Measurements from ENCODE around the gene CTNNA2.

The CTNNA2 gene

DNA sequence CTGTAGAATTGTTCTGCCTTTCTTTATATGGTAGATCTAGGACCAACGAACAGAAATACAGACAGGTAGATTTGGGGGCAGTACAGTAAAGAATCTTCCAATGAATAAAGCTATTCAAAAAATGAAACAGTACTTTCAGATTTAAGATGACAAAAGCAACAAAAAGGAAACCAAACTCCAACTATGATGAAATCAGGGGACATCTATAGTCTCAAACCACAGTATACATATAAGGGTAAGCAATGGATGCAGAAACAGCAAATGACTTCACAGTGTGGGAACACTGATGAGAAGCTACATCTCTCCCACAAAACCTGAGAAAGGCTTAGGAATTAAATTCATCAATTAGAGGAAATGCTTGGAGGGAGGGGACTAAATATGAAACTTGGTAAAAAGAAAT is 202.5 kb downstream of the CTNNA2 start:
- no peak for DNase-seq

- DNase-seq = no peak
Measured at GRCh38 chr2:79716266-79716665, 203.4 kb downstream of the CTNNA2 start.

- no peak for DNase-seq
Measured at GRCh38 chr2:79717364-79718007, 204.6 kb downstream of the CTNNA2 start.

GRCh38 chr2:79721061-79721460 is 208.2 kb downstream of the CTNNA2 start:
- DNase-seq = no peak

GRCh38 chr2:79721966-79722365 is 209.1 kb downstream of the CTNNA2 start:
- no peak for DNase-seq

- DNase-seq = no peak
Measured at GRCh38 chr2:79723830-79724229, 211.0 kb downstream of the CTNNA2 start.

DNA sequence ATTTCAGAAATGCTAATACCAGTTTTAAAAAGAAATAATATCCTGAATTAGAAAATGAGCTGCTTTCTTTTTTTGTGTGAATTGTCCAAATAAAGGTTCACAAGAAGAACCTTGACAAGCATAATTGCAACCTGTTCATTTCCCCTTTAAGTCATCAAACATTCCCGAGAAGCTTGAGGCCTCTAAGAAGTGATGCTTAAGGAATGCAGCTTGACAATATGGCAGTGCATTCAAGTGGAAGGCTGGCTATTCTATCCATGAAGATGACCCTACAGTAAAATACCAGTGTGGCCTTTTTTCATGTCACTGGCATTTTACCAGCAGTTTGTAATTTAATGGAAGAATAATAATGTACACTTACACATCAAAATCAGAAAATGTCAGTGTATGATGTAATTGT is 216.7 kb downstream of the CTNNA2 start:
- no peak for DNase-seq

DNA sequence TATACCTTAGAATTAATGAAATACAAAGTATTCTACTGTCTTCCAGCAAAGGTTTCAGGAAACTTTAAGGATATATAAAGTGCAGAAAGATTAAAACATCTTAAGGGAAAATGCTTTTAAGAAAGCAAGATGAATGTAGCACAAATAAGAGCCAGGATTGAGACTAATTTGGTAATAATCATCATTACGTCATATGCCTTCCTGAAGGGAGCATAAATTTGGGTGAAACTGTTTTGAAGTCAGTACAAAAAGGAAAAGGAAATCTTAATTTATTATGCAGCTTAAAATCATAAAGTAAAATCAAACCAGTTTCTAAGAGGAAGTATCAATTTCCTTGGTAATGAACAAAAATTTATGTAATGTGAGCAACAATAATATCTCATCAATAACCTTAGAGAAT is 221.7 kb downstream of the CTNNA2 start:
- DNase-seq = no peak

DNA sequence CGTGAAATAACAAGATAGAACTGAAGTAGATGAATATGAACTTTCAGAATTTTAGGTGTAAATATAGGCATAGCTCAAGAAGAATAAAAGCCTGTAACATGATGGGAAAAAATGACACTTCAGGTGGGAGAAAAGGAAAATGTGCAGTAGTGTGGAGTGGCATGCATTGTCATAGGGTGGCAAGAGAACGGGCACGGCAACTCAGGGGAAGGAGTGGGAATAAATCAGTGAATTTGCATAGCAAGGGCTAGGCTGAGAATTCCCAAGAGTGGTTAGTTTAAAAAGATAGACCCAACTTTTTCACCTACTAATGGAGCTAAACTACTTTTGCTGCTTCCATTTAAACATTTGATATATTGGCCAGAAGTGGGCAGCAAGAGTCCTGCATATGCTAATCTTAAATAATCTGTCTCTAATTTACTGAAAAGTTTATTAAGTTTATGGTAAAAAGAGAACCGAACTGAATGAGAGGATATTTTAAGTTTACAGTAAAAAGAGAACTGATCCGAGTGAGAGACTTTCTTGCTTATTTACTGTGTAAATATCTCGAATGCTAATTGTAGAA is 228.1 kb downstream of the CTNNA2 start:
- DNase-seq = no peak

- DNase-seq = no peak
Measured at GRCh38 chr2:79750321-79750720, 237.5 kb downstream of the CTNNA2 start.

- no peak for DNase-seq
Measured at GRCh38 chr2:79757526-79757925, 244.7 kb downstream of the CTNNA2 start.

DNA sequence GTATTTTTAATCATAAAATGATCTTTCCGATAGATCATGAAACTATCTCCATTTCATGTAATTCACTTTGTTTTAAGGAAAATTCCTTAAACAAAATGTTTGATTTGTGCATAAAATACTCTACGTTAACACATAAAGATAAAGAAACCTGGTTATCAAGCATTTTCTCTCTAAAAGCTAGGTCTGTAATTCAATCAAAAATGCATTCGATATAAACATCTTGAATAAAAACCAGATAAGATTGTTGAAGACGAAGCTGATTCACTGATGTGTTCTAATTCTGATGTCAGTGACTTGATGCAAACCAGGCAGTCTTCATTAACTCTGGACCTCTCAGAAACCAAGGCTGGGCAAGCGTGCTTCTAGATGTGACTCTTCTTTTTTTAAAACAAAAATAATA is 245.2 kb downstream of the CTNNA2 start:
- no peak for DNase-seq

GRCh38 chr2:79758749-79759282 is 246.0 kb downstream of the CTNNA2 start:
- DNase-seq = no peak

GRCh38 chr2:79770926-79771325 is 258.1 kb downstream of the CTNNA2 start:
- no peak for DNase-seq

DNA sequence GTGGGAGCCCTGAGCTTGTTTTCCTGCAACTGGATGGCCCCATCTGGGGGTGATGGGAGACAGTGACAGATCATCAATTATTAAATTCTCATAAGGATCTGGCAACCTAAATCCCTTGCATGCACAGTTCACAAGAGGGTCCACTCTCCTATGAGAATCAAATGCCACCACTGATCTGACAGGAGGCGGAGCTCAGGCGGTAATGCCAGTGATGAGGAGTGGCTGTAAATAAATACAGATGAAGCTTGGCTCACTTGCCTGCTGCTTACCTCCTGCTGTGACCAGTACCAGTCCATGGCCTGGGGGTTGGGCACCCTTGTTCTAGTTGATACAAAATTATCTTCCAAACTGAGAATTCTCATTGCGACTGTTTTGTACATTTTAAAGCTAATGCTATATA is 258.6 kb downstream of the CTNNA2 start:
- DNase-seq = no peak

GRCh38 chr2:79774016-79774415 is 261.2 kb downstream of the CTNNA2 start:
- DNase-seq = no peak

- no peak for DNase-seq
Measured at GRCh38 chr2:79776461-79776860, 263.6 kb downstream of the CTNNA2 start.

GRCh38 chr2:79780781-79781180 is 267.9 kb downstream of the CTNNA2 start:
- DNase-seq = no peak

- DNase-seq = no peak
Measured at GRCh38 chr2:79782576-79783452, 270.0 kb downstream of the CTNNA2 start.

- DNase-seq = no peak
Measured at GRCh38 chr2:79788952-79789651, 276.3 kb downstream of the CTNNA2 start.

GRCh38 chr2:79789811-79790210 is 277.0 kb downstream of the CTNNA2 start:
- no peak for DNase-seq

- no peak for DNase-seq
Measured at GRCh38 chr2:79792090-79792489, 279.2 kb downstream of the CTNNA2 start.

DNA sequence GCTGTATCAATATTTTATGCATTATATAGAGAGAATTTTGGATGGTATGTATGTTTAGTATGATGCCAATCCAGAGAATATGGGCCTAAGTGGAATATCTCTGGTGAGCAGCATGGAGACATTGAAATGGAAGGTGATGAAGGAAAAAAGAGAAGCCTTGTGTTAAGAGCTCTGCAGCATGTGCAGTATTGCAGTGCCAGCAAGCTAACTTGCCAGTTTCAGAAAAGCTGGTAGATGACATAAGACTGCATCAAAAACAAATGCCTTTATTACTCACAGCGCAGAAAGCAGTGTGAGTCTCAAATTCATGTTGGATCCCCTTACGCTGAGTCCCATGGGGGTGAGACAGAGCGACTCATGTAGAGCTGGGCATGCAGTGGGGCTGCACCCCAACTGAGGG is 280.2 kb downstream of the CTNNA2 start:
- DNase-seq = no peak
